GM12878 (cell line): ENCODE results near the gene CDC42BPB.

Source experiments
- ATF7 ChIP-seq: fragments of 450-650 bp; IDR thresholded peaks from 2 replicates; pipeline ENCODE4 v1.6.1; 2016; ENCODE audit warnings: low read depth, mild to moderate bottlenecking
- BACH1 ChIP-seq: fragments of 450-650 bp; IDR thresholded peaks from 2 replicates; pipeline ENCODE4 v1.6.1; 2017; ENCODE audit warnings: mild to moderate bottlenecking, borderline replicate concordance
- CHD1 ChIP-seq: IDR thresholded peaks from 2 replicates; pipeline ENCODE4 v1.6.1; 2012; ENCODE audit warnings: low read depth, low read length, improper control_type of control experiment
- EP300 ChIP-seq, 2 experiments: fragments of 150-350 bp in 1 of 2; IDR thresholded peaks; 2 replicates each; pipeline ENCODE4 v1.6.1; 2011 to 2012; ENCODE audit warnings: low read depth in 2 of 2, low read length in 2 of 2, borderline replicate concordance in 1 of 2, improper control_type of control experiment in 1 of 2, inconsistent platforms in 1 of 2; ENCODE audit not compliant: control insufficient read depth in 1 of 2
- GATAD2B ChIP-seq: fragments of 450-650 bp; conservative IDR thresholded peaks from 2 replicates; pipeline ENCODE4 v1.6.1; 2017; ENCODE audit warnings: low read depth, mild to moderate bottlenecking, moderate library complexity
- SP1 ChIP-seq: IDR thresholded peaks from one replicate; pipeline ENCODE4 v1.6.1; 2011; ENCODE audit warnings: low read depth, low read length
- TF ChIP-seq, protein P1 (sequence below), 3 experiments: IDR thresholded peaks in 2 of 3; conservative IDR thresholded peaks in 1 of 3; 2 replicates each; pipeline ENCODE4 v1.5.1; 2011; ENCODE audit warnings: low read depth in 3 of 3, low read length in 3 of 3, mild to moderate bottlenecking in 3 of 3, control low read depth in 2 of 3, moderate library complexity in 2 of 3, inconsistent platforms in 1 of 3, mixed read lengths in 1 of 3; ENCODE audit not compliant: control insufficient read depth in 2 of 3, insufficient read depth in 1 of 3; ENCODE audit errors: extremely low read depth in 1 of 3
- TF ChIP-seq, protein P2 (sequence below): fragments of 450-650 bp; IDR thresholded peaks from 2 replicates; pipeline ENCODE4 v1.6.1; 2016; ENCODE audit warnings: mild to moderate bottlenecking

- TF ChIP-seq CHD1 (no peak), GATAD2B (no peak), EP300 (IDR thresholded peaks at IDR 0.05; ENCODE audit: borderline replicate concordance in 1 of 2, control insufficient read depth in 1 of 2, low read depth in 2 of 2, low read length in 2 of 2) (no peak), ATF7 (no peak), BACH1 (no peak), SP1 (no peak)
- TF ChIP-seq, protein P1, sequence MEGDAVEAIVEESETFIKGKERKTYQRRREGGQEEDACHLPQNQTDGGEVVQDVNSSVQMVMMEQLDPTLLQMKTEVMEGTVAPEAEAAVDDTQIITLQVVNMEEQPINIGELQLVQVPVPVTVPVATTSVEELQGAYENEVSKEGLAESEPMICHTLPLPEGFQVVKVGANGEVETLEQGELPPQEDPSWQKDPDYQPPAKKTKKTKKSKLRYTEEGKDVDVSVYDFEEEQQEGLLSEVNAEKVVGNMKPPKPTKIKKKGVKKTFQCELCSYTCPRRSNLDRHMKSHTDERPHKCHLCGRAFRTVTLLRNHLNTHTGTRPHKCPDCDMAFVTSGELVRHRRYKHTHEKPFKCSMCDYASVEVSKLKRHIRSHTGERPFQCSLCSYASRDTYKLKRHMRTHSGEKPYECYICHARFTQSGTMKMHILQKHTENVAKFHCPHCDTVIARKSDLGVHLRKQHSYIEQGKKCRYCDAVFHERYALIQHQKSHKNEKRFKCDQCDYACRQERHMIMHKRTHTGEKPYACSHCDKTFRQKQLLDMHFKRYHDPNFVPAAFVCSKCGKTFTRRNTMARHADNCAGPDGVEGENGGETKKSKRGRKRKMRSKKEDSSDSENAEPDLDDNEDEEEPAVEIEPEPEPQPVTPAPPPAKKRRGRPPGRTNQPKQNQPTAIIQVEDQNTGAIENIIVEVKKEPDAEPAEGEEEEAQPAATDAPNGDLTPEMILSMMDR (IDR thresholded peaks at IDR 0.05 in 2 of 3, conservative IDR thresholded peaks at IDR 0.05 in 1 of 3; ENCODE audit: control insufficient read depth in 2 of 3, extremely low read depth in 1 of 3, insufficient read depth in 1 of 3, low read depth in 3 of 3, low read length in 3 of 3) = no peak
- TF ChIP-seq, protein P2, sequence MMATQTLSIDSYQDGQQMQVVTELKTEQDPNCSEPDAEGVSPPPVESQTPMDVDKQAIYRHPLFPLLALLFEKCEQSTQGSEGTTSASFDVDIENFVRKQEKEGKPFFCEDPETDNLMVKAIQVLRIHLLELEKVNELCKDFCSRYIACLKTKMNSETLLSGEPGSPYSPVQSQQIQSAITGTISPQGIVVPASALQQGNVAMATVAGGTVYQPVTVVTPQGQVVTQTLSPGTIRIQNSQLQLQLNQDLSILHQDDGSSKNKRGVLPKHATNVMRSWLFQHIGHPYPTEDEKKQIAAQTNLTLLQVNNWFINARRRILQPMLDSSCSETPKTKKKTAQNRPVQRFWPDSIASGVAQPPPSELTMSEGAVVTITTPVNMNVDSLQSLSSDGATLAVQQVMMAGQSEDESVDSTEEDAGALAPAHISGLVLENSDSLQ = no peak
Measured at GRCh38 chr14:102949062-102949800, 108.1 kb downstream of the CDC42BPB start.
